HG03558 (cell line): ENCODE measurements around the gene MANBA.
A peak's percentile ranks its signal among the peaks of the same experiment; 100 is the strongest.

Experiments used
- ATAC-seq: cut with Tn5 transposase; IDR thresholded peaks from one replicate; pipeline ENCODE4 v1.9.1; 2021; ENCODE audit warnings: moderate number of reproducible peaks; ENCODE audit not compliant: unreplicated experiment; ENCODE audit errors: extremely low read depth

Gene MANBA

GRCh38 chr4:102600689-102601088 lies 160.1 kb downstream of the MANBA start:
- no peak for ATAC-seq

DNA sequence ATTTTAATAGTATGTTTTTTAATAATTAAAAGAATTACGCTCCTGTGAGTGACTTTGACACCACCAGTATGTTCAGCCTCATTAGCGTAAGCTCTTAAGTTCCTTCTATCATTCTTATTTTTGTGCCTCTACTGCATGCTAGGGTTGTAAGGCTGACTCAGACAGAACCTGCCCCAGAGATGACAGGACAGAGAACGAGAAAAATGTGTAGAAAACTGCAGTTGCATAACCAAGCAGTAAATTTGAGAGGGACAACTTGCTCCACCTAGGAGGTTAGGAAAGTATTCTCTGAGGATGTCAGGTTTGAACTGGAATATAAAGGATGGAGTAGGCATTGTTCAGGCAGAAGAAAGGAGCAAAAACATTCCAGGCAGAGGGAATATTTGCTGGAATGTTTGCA lies 160.9 kb downstream of the MANBA start:
- ATAC-seq: no peak

DNA sequence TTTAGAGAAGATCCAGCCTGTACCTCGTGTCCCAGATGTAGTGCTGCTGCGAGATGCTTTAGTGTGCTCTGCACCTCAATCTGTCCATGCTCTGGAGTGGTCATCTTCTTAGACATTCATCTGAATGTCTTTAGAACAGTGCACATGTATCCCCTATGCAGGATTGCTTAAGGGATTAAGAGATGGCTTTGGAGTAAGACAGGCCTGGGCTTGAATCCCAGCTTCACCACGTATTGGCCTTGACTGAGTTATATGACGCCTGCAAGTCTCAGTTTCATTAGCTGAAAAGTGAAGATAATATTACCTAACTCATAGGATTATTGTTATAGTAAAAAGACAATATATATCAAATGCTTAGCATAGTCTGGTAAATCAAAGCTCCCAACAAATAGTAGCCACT lies 161.3 kb downstream of the MANBA start:
- ATAC-seq: peak; percentile 23

DNA sequence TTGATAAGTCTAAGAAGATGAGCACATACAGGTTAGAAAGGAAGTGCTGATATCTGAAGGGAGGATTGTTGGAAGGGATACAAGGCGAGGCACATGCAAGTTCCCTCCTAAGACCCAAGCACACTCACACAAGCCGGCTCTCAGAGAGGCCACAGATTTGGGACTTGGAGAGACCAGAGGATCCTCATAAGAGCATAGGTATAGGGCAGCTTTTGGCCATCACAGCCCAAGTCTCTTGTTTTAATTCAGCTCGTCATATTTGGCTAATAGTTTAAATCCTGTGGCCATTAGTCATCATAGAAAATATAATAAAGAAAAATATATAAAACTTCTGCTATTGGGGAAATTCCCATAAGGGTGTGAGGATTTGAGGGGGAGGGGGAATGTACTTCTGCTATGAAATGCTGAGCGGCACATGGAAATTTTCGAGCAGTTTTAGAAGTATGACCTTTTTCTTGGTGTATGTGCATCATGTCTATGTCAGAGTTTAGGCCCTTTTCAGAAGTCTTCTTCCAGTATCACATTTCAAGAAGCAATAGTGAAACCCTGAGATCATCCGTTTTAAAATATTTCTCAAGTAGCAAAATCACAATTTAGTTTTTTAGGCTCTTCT lies 161.9 kb downstream of the MANBA start:
- ATAC-seq: peak; percentile 17

DNA sequence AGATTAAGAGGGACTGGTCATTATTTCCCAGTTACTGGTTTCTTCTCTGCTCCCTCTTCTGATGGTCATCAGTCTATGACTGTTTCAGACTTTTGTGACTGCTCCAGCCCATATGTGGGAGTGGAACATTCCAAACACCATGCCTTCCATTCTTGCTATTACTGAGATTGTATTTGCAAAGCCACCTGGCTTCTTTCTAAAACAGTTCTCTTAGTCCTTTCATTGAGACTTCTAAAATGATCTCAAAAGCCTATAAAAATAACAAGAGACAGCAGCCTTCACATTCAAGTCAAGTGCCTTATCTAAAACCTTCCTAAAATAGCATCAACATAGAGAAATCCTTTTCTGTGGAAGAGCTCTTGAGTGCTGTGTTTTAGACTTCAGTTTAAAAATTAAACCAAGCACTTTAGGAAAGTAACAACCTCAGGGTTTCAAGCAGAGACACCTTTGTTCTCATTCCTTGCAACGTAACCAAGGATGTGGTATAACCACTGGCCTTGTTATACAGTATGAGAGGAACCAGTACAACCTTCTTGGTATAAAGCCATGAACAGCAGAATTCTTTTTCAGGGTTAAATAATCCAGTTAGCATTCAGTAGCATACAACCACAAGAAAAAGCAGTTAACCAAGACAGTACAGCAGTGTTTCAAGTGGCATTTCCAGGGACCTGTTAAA lies 162.5 kb downstream of the MANBA start:
- ATAC-seq: peak; percentile 55

GRCh38 chr4:102596532-102596931 lies 164.2 kb downstream of the MANBA start:
- ATAC-seq: no peak

DNA sequence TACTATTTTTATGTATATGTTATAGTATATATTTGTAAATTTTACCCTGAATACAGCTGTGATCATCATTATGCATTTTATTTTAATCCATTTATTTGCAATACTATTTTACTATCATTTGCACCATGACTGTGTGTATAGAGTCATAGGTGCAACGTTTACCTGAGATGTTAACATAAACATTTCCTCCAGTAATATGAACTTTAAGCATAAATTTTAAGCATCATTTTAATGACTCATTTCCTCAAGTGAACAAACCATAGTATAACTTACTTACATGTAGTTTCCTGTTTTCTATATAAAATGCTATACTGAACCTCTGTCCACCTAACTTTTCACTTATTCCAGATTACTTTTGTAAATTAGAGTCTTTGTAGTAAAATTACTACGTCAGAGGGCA lies 166.8 kb downstream of the MANBA start:
- ATAC-seq: no peak

- ATAC-seq: no peak
Measured at GRCh38 chr4:102593147-102593546, 167.6 kb downstream of the MANBA start.

DNA sequence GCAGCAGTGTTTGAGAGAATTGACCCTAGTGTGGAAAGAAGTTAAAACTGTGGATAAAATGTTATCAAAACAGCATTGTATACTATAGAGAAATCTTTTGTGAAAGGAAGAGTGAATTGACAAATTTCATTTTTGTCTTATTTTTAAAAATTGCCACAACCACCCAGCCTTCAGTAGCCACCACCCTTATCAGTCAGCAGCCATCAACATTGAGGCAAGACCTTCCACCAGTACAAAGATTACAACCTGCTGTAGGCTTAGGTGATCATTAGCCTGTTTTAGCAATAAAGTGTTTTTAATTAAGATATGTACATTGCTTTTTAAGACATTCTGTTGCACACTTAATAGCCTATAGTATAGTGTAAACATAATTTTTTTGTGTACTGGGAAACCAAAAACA lies 168.5 kb downstream of the MANBA start:
- no peak for ATAC-seq

- no peak for ATAC-seq
Measured at GRCh38 chr4:102589743-102590142, 171.0 kb downstream of the MANBA start.

- no peak for ATAC-seq
Measured at GRCh38 chr4:102586644-102587021, 174.1 kb downstream of the MANBA start.

DNA sequence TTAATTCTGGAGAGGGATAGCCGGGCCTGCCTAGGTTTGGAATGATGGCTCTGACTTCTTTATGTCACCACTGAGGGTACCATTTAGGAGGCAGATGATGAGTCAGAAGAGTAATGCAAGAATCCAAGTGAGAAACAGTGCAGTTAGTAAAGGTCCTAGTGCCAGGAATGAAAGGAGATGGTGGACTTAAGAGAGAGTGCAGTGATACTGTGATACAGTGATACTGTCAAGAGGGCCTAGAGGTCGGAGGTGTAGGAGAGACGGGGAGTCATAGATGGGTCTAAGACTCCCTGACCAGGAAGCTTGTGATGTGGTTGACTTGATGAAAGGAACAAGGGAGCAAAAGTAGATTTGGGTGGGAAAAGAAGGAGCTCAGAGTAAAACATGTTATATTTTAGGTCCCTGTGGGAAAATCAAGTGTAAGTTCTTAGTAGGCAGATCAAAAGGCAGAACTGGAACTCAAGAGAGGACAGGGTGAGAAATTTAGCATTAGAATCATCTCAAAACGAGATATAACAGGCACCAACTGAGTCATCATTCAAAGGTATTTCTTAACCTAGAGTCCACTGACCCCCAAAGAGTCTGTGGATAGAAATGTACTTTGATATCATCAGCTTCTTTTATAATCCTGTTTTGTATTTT lies 174.6 kb downstream of the MANBA start:
- no peak for ATAC-seq

GRCh38 chr4:102585329-102585728 lies 175.4 kb downstream of the MANBA start:
- ATAC-seq: no peak

DNA sequence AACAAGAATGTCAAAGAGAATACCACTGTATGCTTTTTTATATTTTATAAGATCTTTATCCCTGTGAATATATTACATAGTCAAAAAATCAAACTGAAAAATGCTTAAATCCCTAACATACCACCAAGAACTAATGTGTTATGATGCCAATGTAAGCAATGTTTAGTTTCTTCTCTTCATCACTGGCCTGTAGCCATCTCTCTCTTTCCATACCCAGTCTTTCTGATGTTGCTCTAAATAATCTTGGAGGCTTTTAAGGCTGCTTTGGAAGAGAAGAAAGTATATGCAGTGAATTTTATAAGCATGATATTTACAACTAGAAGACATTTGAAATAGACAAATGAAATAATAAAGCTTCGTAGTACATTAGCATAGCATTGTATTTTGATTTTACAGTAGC lies 176.7 kb downstream of the MANBA start:
- no peak for ATAC-seq
